Natural killer cell treated with Interleukin-12 subunit alpha and Interleukin-12 subunit beta and Interleukin-15 and Interleukin-18, amount 100 ng/mL, for 72 hours (primary cell): ENCODE data around the gene SLFNL1. TPM values are rescaled to one million over a fixed set of nuclear protein-coding genes. Genes with fewer than 3 reads are reported as not detected.

Source experiments
- ATAC-seq, 2 donors: fragments of 150-1000 bp; cut with Tn5 transposase in 1 of 2; sonication (Bioruptor Pico), chemical (Tn5 transposase) in 1 of 2; 2 replicates each; pipeline ENCODE4 v1.10.0; 2021
- DNase-seq: peaks from one replicate; pipeline ENCODE4 v3.0.0; 2022; ENCODE audit warnings: low spot score
- H3K27ac Mint-ChIP-seq, 2 donors: 1 replicate in 1 of 2; 2 replicates in 1 of 2; pipeline ENCODE4 v1.8.0; 2022; ENCODE audit warnings: mixed read lengths in 2 of 2, mild to moderate bottlenecking in 1 of 2, moderate library complexity in 1 of 2
- H3K27me3 Mint-ChIP-seq, 2 donors: 1 replicate in 1 of 2; 2 replicates in 1 of 2; pipeline ENCODE4 v1.8.0; 2022; ENCODE audit warnings: mixed read lengths in 2 of 2
- H3K36me3 Mint-ChIP-seq: one replicate; pipeline ENCODE4 v1.8.0; 2022; ENCODE audit warnings: mixed read lengths
- H3K4me1 Mint-ChIP-seq, 2 donors: 1 replicate in 1 of 2; 2 replicates in 1 of 2; pipeline ENCODE4 v1.8.0; 2022; ENCODE audit warnings: low read depth in 2 of 2, mixed read lengths in 2 of 2, mild to moderate bottlenecking in 1 of 2
- H3K4me3 Mint-ChIP-seq: one replicate; pipeline ENCODE4 v1.8.0; 2022; ENCODE audit warnings: mixed read lengths
- H3K9me3 Mint-ChIP-seq: 2 replicates; pipeline ENCODE4 v1.8.0; 2022; ENCODE audit warnings: mixed read lengths
- total RNA-seq, 2 donors: library from RNA; stranded (reverse); gene quantifications; one replicate each; pipeline ENCODE4 v1.2.3, GENCODE V29; 2022

The SLFNL1 gene
- total RNA-seq, 2 donors from 2014 or later = 0.14 to 0.33 TPM

GRCh38 chr1:40988280-40988679 is 33.2 kb downstream of the SLFNL1 start:
- Mint-ChIP-seq H3K4me3 (no peak overlapping the region), H3K4me1 (peaks cover 6 to 9% of the 10 kb centered on the region in 2 donors), H3K36me3 (peaks cover 61% of the 10 kb centered on the region), H3K27me3 (no peaks in the 10 kb centered on the region), H3K27ac (no peak overlapping the region), H3K9me3 (no peaks in the 10 kb centered on the region)
- DNase-seq (no peak), ATAC-seq (no peak)

GRCh38 chr1:40987439-40988276 is 33.9 kb downstream of the SLFNL1 start:
- Mint-ChIP-seq H3K27ac (no peak overlapping the region), H3K4me3 (no peak overlapping the region), H3K4me1 (peaks cover 6 to 9% of the 10 kb centered on the region in 2 donors), H3K36me3 (peaks cover 61% of the 10 kb centered on the region), H3K27me3 (no peaks in the 10 kb centered on the region), H3K9me3 (no peaks in the 10 kb centered on the region)
- no peak for DNase-seq
- no peak for ATAC-seq

- Mint-ChIP-seq H3K27ac (no peak overlapping the region), H3K9me3 (no peaks in the 10 kb centered on the region), H3K27me3 (no peaks in the 10 kb centered on the region), H3K4me3 (no peak overlapping the region), H3K36me3 (peaks cover 56% of the 10 kb centered on the region), H3K4me1 (peaks cover 10 to 13% of the 10 kb centered on the region in 2 donors)
- DNase-seq (no peak), ATAC-seq (no peak)
Measured at GRCh38 chr1:40986956-40987355, 34.6 kb downstream of the SLFNL1 start.

GRCh38 chr1:40986328-40986783 is 35.2 kb downstream of the SLFNL1 start:
- ATAC-seq (no peak), DNase-seq (no peak)
- no peak overlapping the region for H3K4me3 Mint-ChIP-seq
- no peak overlapping the region for H3K27ac Mint-ChIP-seq
- H3K4me1 Mint-ChIP-seq = peaks cover 14 to 16% of the 10 kb centered on the region in 2 donors
- no peaks in the 10 kb centered on the region for H3K9me3 Mint-ChIP-seq
- peaks cover 50% of the 10 kb centered on the region for H3K36me3 Mint-ChIP-seq
- H3K27me3 Mint-ChIP-seq = no peaks in the 10 kb centered on the region

GRCh38 chr1:40985875-40986274 is 35.6 kb downstream of the SLFNL1 start:
- ATAC-seq = no peak
- Mint-ChIP-seq H3K36me3 (peaks cover 52% of the 10 kb centered on the region), H3K4me1 (peaks cover 18 to 21% of the 10 kb centered on the region in 2 donors), H3K9me3 (no peaks in the 10 kb centered on the region), H3K27me3 (no peaks in the 10 kb centered on the region), H3K4me3 (no peak overlapping the region), H3K27ac (no peak overlapping the region)
- DNase-seq = no peak

- DNase-seq (no peak), ATAC-seq (no peak)
- no peak overlapping the region for H3K27ac Mint-ChIP-seq
- H3K36me3 Mint-ChIP-seq = peaks cover 50% of the 10 kb centered on the region
- no peaks in the 10 kb centered on the region for H3K27me3 Mint-ChIP-seq
- peaks cover 25 to 27% of the 10 kb centered on the region in 2 donors for H3K4me1 Mint-ChIP-seq
- no peaks in the 10 kb centered on the region for H3K9me3 Mint-ChIP-seq
- no peak overlapping the region for H3K4me3 Mint-ChIP-seq
Measured at GRCh38 chr1:40985161-40985560, 36.4 kb downstream of the SLFNL1 start.

GRCh38 chr1:40984531-40984930 is 37.0 kb downstream of the SLFNL1 start:
- no peak overlapping the region for H3K4me3 Mint-ChIP-seq
- no peaks in the 10 kb centered on the region for H3K9me3 Mint-ChIP-seq
- H3K27ac Mint-ChIP-seq = no peak overlapping the region
- ATAC-seq (no peak), DNase-seq (no peak)
- peaks cover 24 to 25% of the 10 kb centered on the region in 2 donors for H3K4me1 Mint-ChIP-seq
- no peaks in the 10 kb centered on the region for H3K27me3 Mint-ChIP-seq
- peaks cover 46% of the 10 kb centered on the region for H3K36me3 Mint-ChIP-seq

GRCh38 chr1:40984066-40984465 is 37.5 kb downstream of the SLFNL1 start:
- Mint-ChIP-seq H3K27ac (no peak overlapping the region), H3K9me3 (no peaks in the 10 kb centered on the region), H3K27me3 (no peaks in the 10 kb centered on the region), H3K4me1 (peaks cover 24 to 25% of the 10 kb centered on the region in 2 donors), H3K4me3 (peak overlapping the region; percentile 44), H3K36me3 (peaks cover 41% of the 10 kb centered on the region)
- ATAC-seq (no peak), DNase-seq (no peak)

GRCh38 chr1:40983286-40983685 is 38.2 kb downstream of the SLFNL1 start:
- peaks cover 28 to 29% of the 10 kb centered on the region in 2 donors for H3K4me1 Mint-ChIP-seq
- DNase-seq = no peak
- no peak for ATAC-seq
- H3K27me3 Mint-ChIP-seq = no peaks in the 10 kb centered on the region
- H3K4me3 Mint-ChIP-seq = no peak overlapping the region
- peaks cover 33% of the 10 kb centered on the region for H3K36me3 Mint-ChIP-seq
- H3K9me3 Mint-ChIP-seq = no peaks in the 10 kb centered on the region
- H3K27ac Mint-ChIP-seq = no peak overlapping the region

GRCh38 chr1:40982721-40983120 is 38.8 kb downstream of the SLFNL1 start:
- Mint-ChIP-seq H3K27me3 (no peaks in the 10 kb centered on the region), H3K4me1 (peaks cover 28 to 29% of the 10 kb centered on the region in 2 donors), H3K27ac (no peak overlapping the region), H3K36me3 (peaks cover 32% of the 10 kb centered on the region), H3K9me3 (no peaks in the 10 kb centered on the region), H3K4me3 (no peak overlapping the region)
- DNase-seq (no peak), ATAC-seq (no peak)

GRCh38 chr1:40981691-40982448 is 39.7 kb downstream of the SLFNL1 start:
- ATAC-seq = no peak
- H3K9me3 Mint-ChIP-seq = no peaks in the 10 kb centered on the region
- peak overlapping the region in 1 of 2 donors; percentile 93 for H3K27ac Mint-ChIP-seq
- DNase-seq = no peak
- peaks cover 32% of the 10 kb centered on the region for H3K36me3 Mint-ChIP-seq
- peaks cover 28 to 29% of the 10 kb centered on the region in 2 donors for H3K4me1 Mint-ChIP-seq
- no peaks in the 10 kb centered on the region for H3K27me3 Mint-ChIP-seq
- peak overlapping the region; percentile 99 for H3K4me3 Mint-ChIP-seq

- peak overlapping the region; percentile 99 for H3K4me3 Mint-ChIP-seq
- peaks cover 24% of the 10 kb centered on the region for H3K36me3 Mint-ChIP-seq
- DNase-seq (peak; percentile 67), ATAC-seq (peak; percentile 48 to 52)
- no peaks in the 10 kb centered on the region for H3K27me3 Mint-ChIP-seq
- peaks cover 23 to 29% of the 10 kb centered on the region in 2 donors for H3K4me1 Mint-ChIP-seq
- H3K9me3 Mint-ChIP-seq = no peaks in the 10 kb centered on the region
- peak overlapping the region; percentile 85 to 93 for H3K27ac Mint-ChIP-seq
Measured at GRCh38 chr1:40980453-40981121, 40.9 kb downstream of the SLFNL1 start.

- no peaks in the 10 kb centered on the region for H3K27me3 Mint-ChIP-seq
- H3K4me1 Mint-ChIP-seq = peaks cover 23 to 29% of the 10 kb centered on the region in 2 donors
- peaks cover 21% of the 10 kb centered on the region for H3K36me3 Mint-ChIP-seq
- no peak for DNase-seq
- ATAC-seq = peak; percentile 41 to 51
- peak overlapping the region; percentile 85 to 93 for H3K27ac Mint-ChIP-seq
- H3K9me3 Mint-ChIP-seq = no peaks in the 10 kb centered on the region
- peak overlapping the region; percentile 99 for H3K4me3 Mint-ChIP-seq
Measured at GRCh38 chr1:40980068-40980452, 41.5 kb downstream of the SLFNL1 start.
